Measurements from ENCODE around the gene ZNF221. TPM values are rescaled to one million over a fixed set of nuclear protein-coding genes. Genes with fewer than 3 reads are reported as not detected.

Gene ZNF221
- total and polyA plus RNA-seq, 9 of the 15 experiments (the other 6 are each of a cell fraction or from before 2014, with no cell fraction given) = 0.32 to 1.4 (median 0.45) TPM

- TF ChIP-seq NEUROD1 (IDR thresholded peaks at IDR 0.05; ENCODE audit: borderline replicate concordance, low read depth, low read length, partially characterized antibody) (no peak), CHD2 (IDR thresholded peaks at IDR 0.05; ENCODE audit: low read depth, low read length) (0 out of 2 replicates have a peak, but pooled peaks have one; percentile 4), ESRRB (CRISPR knock-in tag; IDR thresholded peaks at IDR 0.05; ENCODE audit: borderline replicate concordance) (no peak), ZHX1 (conservative IDR thresholded peaks at IDR 0.05; ENCODE audit: low read length) (no peak), HMG20A (CRISPR knock-in tag; conservative IDR thresholded peaks at IDR 0.05) (no peak), NFRKB (IDR thresholded peaks at IDR 0.05; ENCODE audit: low read depth) (no peak), SMAD3 (CRISPR knock-in tag; conservative IDR thresholded peaks at IDR 0.05) (no peak), ELF1 (tag; IDR thresholded peaks at IDR 0.05) (peak; percentile 95), SAFB (IDR thresholded peaks at IDR 0.05; ENCODE audit: borderline replicate concordance, low read depth, low read length) (no peak; the same call in 1 of the 2 replicates), POLR3A (IDR thresholded peaks at IDR 0.05; ENCODE audit: borderline replicate concordance, extremely low read depth, insufficient read depth, insufficient read length) (no peak), PCBP2 (IDR thresholded peaks at IDR 0.05; ENCODE audit: low read depth, low read length, poor library complexity, severe bottlenecking) (no peak), YBX1 (IDR thresholded peaks at IDR 0.05) (no peak), DACH1 (IDR thresholded peaks at IDR 0.05; ENCODE audit: partially characterized antibody) (no peak), DDX20 (tag; IDR thresholded peaks at IDR 0.05; ENCODE audit: low read depth) (no peak)
- TF ChIP-seq, protein P1, sequence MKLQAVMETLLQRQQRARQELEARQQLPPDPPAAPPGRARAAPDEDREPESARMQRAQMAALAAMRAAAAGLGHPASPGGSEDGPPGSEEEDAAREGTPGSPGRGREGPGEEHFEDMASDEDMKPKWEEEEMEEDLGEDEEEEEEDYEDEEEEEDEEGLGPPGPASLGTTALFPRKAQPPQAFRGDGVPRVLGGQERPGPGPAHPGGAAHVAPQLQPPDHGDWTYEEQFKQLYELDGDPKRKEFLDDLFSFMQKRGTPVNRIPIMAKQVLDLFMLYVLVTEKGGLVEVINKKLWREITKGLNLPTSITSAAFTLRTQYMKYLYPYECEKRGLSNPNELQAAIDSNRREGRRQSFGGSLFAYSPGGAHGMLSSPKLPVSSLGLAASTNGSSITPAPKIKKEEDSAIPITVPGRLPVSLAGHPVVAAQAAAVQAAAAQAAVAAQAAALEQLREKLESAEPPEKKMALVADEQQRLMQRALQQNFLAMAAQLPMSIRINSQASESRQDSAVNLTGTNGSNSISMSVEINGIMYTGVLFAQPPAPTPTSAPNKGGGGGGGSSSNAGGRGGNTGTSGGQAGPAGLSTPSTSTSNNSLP (IDR thresholded peaks at IDR 0.05; ENCODE audit: borderline replicate concordance, low read depth, low read length) = no peak
- TF ChIP-seq, protein P2, sequence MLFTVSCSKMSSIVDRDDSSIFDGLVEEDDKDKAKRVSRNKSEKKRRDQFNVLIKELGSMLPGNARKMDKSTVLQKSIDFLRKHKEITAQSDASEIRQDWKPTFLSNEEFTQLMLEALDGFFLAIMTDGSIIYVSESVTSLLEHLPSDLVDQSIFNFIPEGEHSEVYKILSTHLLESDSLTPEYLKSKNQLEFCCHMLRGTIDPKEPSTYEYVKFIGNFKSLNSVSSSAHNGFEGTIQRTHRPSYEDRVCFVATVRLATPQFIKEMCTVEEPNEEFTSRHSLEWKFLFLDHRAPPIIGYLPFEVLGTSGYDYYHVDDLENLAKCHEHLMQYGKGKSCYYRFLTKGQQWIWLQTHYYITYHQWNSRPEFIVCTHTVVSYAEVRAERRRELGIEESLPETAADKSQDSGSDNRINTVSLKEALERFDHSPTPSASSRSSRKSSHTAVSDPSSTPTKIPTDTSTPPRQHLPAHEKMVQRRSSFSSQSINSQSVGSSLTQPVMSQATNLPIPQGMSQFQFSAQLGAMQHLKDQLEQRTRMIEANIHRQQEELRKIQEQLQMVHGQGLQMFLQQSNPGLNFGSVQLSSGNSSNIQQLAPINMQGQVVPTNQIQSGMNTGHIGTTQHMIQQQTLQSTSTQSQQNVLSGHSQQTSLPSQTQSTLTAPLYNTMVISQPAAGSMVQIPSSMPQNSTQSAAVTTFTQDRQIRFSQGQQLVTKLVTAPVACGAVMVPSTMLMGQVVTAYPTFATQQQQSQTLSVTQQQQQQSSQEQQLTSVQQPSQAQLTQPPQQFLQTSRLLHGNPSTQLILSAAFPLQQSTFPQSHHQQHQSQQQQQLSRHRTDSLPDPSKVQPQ (CRISPR knock-in tag; IDR thresholded peaks at IDR 0.05; ENCODE audit: borderline replicate concordance) = no peak
- TF ChIP-seq, protein P3, sequence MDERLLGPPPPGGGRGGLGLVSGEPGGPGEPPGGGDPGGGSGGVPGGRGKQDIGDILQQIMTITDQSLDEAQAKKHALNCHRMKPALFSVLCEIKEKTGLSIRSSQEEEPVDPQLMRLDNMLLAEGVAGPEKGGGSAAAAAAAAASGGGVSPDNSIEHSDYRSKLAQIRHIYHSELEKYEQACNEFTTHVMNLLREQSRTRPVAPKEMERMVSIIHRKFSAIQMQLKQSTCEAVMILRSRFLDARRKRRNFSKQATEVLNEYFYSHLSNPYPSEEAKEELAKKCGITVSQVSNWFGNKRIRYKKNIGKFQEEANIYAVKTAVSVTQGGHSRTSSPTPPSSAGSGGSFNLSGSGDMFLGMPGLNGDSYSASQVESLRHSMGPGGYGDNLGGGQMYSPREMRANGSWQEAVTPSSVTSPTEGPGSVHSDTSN (CRISPR knock-in tag; IDR thresholded peaks at IDR 0.05; ENCODE audit: low read depth) = no peak
- TF ChIP-seq, protein P3 (tag; conservative IDR thresholded peaks at IDR 0.05; ENCODE audit: low read depth) = no peak
These were observed 15.9 kb upstream of the ZNF221 start, which contains the start of gene ZNF45 (continued) for GRCh38 chr19:43934985-43935708.
